22Rv1 (cell line): Measurements from ENCODE around the gene HCN3.

Source experiments
- H3K27ac ChIP-seq: fragments of 450-650 bp; 2 replicates; pipeline ENCODE4 v1.5.1; 2017
- CTCF ChIP-seq: fragments of 450-650 bp; IDR thresholded peaks from 2 replicates; pipeline ENCODE4 v1.5.1; 2017; ENCODE audit warnings: mild to moderate bottlenecking
- ZFX ChIP-seq: fragments of 450-650 bp; IDR thresholded peaks from 2 replicates; pipeline ENCODE4 v1.6.1; 2017; ENCODE audit warnings: antibody characterized with exemption, borderline replicate concordance

HCN3 gene

GRCh38 chr1:155300553-155301329 lies 23.5 kb downstream of the HCN3 start:
- H3K27ac ChIP-seq, result no peak overlapping the region
- no peak for TF ChIP-seq ZFX
- TF ChIP-seq CTCF, result no peak

GRCh38 chr1:155301342-155301841 lies 24.1 kb downstream of the HCN3 start, which contains the start of gene PKLR:
Gene PKLR (minus strand): TSS chr1:155301438. CDS start chr1:155301395, 43 bp downstream.
- TF ChIP-seq ZFX (no peak), CTCF (no peak)
- H3K27ac ChIP-seq, result no peak within 1 kb of the TSS

- H3K27ac ChIP-seq, result peak overlapping the region; percentile 55
Measured at GRCh38 chr1:155304558-155305063, 27.3 kb downstream of the HCN3 start.

GRCh38 chr1:155305881-155306391 lies 28.7 kb downstream of the HCN3 start:
- H3K27ac ChIP-seq, result peak overlapping the region; percentile 55
- TF ChIP-seq CTCF, result no peak
- TF ChIP-seq ZFX, result no peak

More at GRCh38 chr1:155304558-155305063, 27.3 kb downstream of the HCN3 start:
- no peak for TF ChIP-seq ZFX
- TF ChIP-seq CTCF, result no peak

- peak overlapping the region; percentile 99 for H3K27ac ChIP-seq
- peak; percentile 50 for TF ChIP-seq CTCF
- TF ChIP-seq ZFX, result no peak
Measured at GRCh38 chr1:155307247-155307740, 30.0 kb downstream of the HCN3 start.

GRCh38 chr1:155308493-155309422 lies 31.5 kb downstream of the HCN3 start, which contains the start of gene FDPS:
Gene FDPS (plus strand): TSS chr1:155308866. CDS start chr1:155309790, 924 bp downstream.
- peak within 1 kb of the TSS; percentile 99 for H3K27ac ChIP-seq
- TF ChIP-seq ZFX (no peak), CTCF (no peak)
